Measurements from ENCODE around the gene SHROOM2.

SHROOM2 gene

GRCh38 chrX:9786798-9787635, 788 bp downstream of the SHROOM2 start:
- Histone ChIP-seq H3K36me3 (ENCODE audit: control insufficient read depth, insufficient read depth, low read length) (no peaks in the 10 kb centered on the region), H3K27ac (ENCODE audit: low read depth, low read length, severe bottlenecking) (no peak overlapping the region), H3K4me1 (ENCODE audit: control insufficient read depth, insufficient read depth, low read length, poor library complexity, severe bottlenecking) (peaks cover 20% of the 10 kb centered on the region), H3K4me3 (ENCODE audit: extremely low read depth, insufficient read depth, low read length, poor library complexity, severe bottlenecking) (peak overlapping the region; percentile 49), H3K9me3 (ENCODE audit: control insufficient read depth, low read length) (no peaks in the 10 kb centered on the region)
- whole genome bisulfite sequencing, 2 experiments (ENCODE audit: insufficient coverage in 2 of 2): 1 to 4% methylated on average over 4 to 16 of the region's 45 CpGs

GRCh38 chrX:9788911-9789310, 2.7 kb downstream of the SHROOM2 start:
- WGBS, 2 experiments (ENCODE audit: insufficient coverage in 2 of 2): no CpG with 5 or more reads among the region's 2 CpGs

GRCh38 chrX:9789555-9789954, 3.3 kb downstream of the SHROOM2 start:
- Histone ChIP-seq H3K36me3 (ENCODE audit: control insufficient read depth, insufficient read depth, low read length) (no peaks in the 10 kb centered on the region), H3K9me3 (ENCODE audit: control insufficient read depth, low read length) (no peaks in the 10 kb centered on the region), H3K4me1 (ENCODE audit: control insufficient read depth, insufficient read depth, low read length, poor library complexity, severe bottlenecking) (peaks cover 20% of the 10 kb centered on the region), H3K4me3 (ENCODE audit: extremely low read depth, insufficient read depth, low read length, poor library complexity, severe bottlenecking) (no peak overlapping the region), H3K27ac (ENCODE audit: low read depth, low read length, severe bottlenecking) (no peak overlapping the region)
- WGBS, 2 experiments (ENCODE audit: insufficient coverage in 2 of 2): 17% methylated on average over 1 of the region's 5 CpGs; no CpG with 5 or more reads in 1 of the 2 experiments

More at GRCh38 chrX:9788911-9789310, 2.7 kb downstream of the SHROOM2 start:
- H3K27ac ChIP-seq (ENCODE audit: low read depth, low read length, severe bottlenecking): no peak overlapping the region
- H3K4me1 ChIP-seq (ENCODE audit: control insufficient read depth, insufficient read depth, low read length, poor library complexity, severe bottlenecking): peaks cover 20% of the 10 kb centered on the region
- H3K36me3 ChIP-seq (ENCODE audit: control insufficient read depth, insufficient read depth, low read length): no peaks in the 10 kb centered on the region
- H3K4me3 ChIP-seq (ENCODE audit: extremely low read depth, insufficient read depth, low read length, poor library complexity, severe bottlenecking): no peak overlapping the region
- no peaks in the 10 kb centered on the region for H3K9me3 ChIP-seq (ENCODE audit: control insufficient read depth, low read length)

- 100% methylated on average over 1 of the region's 6 CpGs; no CpG with 5 or more reads in 1 of the 2 experiments for WGBS, 2 experiments (ENCODE audit: insufficient coverage in 2 of 2)
- Histone ChIP-seq H3K9me3 (ENCODE audit: control insufficient read depth, low read length) (no peaks in the 10 kb centered on the region), H3K27ac (ENCODE audit: low read depth, low read length, severe bottlenecking) (no peak overlapping the region), H3K36me3 (ENCODE audit: control insufficient read depth, insufficient read depth, low read length) (no peaks in the 10 kb centered on the region), H3K4me1 (ENCODE audit: control insufficient read depth, insufficient read depth, low read length, poor library complexity, severe bottlenecking) (peaks cover 20% of the 10 kb centered on the region), H3K4me3 (ENCODE audit: extremely low read depth, insufficient read depth, low read length, poor library complexity, severe bottlenecking) (no peak overlapping the region)
Observed at GRCh38 chrX:9790866-9791265, 4.6 kb downstream of the SHROOM2 start.

GRCh38 chrX:9794495-9794894, 8.3 kb downstream of the SHROOM2 start:
- Histone ChIP-seq H3K27ac (ENCODE audit: low read depth, low read length, severe bottlenecking) (no peak overlapping the region), H3K4me3 (ENCODE audit: extremely low read depth, insufficient read depth, low read length, poor library complexity, severe bottlenecking) (no peak overlapping the region), H3K9me3 (ENCODE audit: control insufficient read depth, low read length) (peaks cover 1% of the 10 kb centered on the region), H3K36me3 (ENCODE audit: control insufficient read depth, insufficient read depth, low read length) (no peaks in the 10 kb centered on the region), H3K4me1 (ENCODE audit: control insufficient read depth, insufficient read depth, low read length, poor library complexity, severe bottlenecking) (peaks cover 11% of the 10 kb centered on the region)
- WGBS, 2 experiments (ENCODE audit: insufficient coverage in 2 of 2): 87% methylated on average over 3 of the region's 7 CpGs; no CpG with 5 or more reads in 1 of the 2 experiments

GRCh38 chrX:9797384-9798360, 11.4 kb downstream of the SHROOM2 start:
- Histone ChIP-seq H3K4me3 (ENCODE audit: extremely low read depth, insufficient read depth, low read length, poor library complexity, severe bottlenecking) (no peak overlapping the region), H3K9me3 (ENCODE audit: control insufficient read depth, low read length) (peaks cover 6% of the 10 kb centered on the region), H3K4me1 (ENCODE audit: control insufficient read depth, insufficient read depth, low read length, poor library complexity, severe bottlenecking) (no peaks in the 10 kb centered on the region), H3K36me3 (ENCODE audit: control insufficient read depth, insufficient read depth, low read length) (no peaks in the 10 kb centered on the region), H3K27ac (ENCODE audit: low read depth, low read length, severe bottlenecking) (no peak overlapping the region)
- 27% methylated on average over 2 of the region's 11 CpGs; no CpG with 5 or more reads in 1 of the 2 experiments for WGBS, 2 experiments (ENCODE audit: insufficient coverage in 2 of 2)

GRCh38 chrX:9802737-9803136, 16.5 kb downstream of the SHROOM2 start:
- H3K27ac ChIP-seq (ENCODE audit: low read depth, low read length, severe bottlenecking): no peak overlapping the region
- H3K4me1 ChIP-seq (ENCODE audit: control insufficient read depth, insufficient read depth, low read length, poor library complexity, severe bottlenecking): no peaks in the 10 kb centered on the region
- no peak overlapping the region for H3K4me3 ChIP-seq (ENCODE audit: extremely low read depth, insufficient read depth, low read length, poor library complexity, severe bottlenecking)
- no peaks in the 10 kb centered on the region for H3K36me3 ChIP-seq (ENCODE audit: control insufficient read depth, insufficient read depth, low read length)
- WGBS, 2 experiments (ENCODE audit: insufficient coverage in 2 of 2): no CpG with 5 or more reads among the region's 4 CpGs
- peaks cover 6% of the 10 kb centered on the region for H3K9me3 ChIP-seq (ENCODE audit: control insufficient read depth, low read length)

- WGBS, 2 experiments (ENCODE audit: insufficient coverage in 2 of 2): 100% methylated on average over 2 to 3 of the region's 5 CpGs
- H3K36me3 ChIP-seq (ENCODE audit: control insufficient read depth, insufficient read depth, low read length): no peaks in the 10 kb centered on the region
- no peak overlapping the region for H3K4me3 ChIP-seq (ENCODE audit: extremely low read depth, insufficient read depth, low read length, poor library complexity, severe bottlenecking)
- no peak overlapping the region for H3K27ac ChIP-seq (ENCODE audit: low read depth, low read length, severe bottlenecking)
- H3K9me3 ChIP-seq (ENCODE audit: control insufficient read depth, low read length): peaks cover 5% of the 10 kb centered on the region
- no peaks in the 10 kb centered on the region for H3K4me1 ChIP-seq (ENCODE audit: control insufficient read depth, insufficient read depth, low read length, poor library complexity, severe bottlenecking)
Observed at GRCh38 chrX:9804444-9804843, 18.2 kb downstream of the SHROOM2 start.

- H3K36me3 ChIP-seq (ENCODE audit: control insufficient read depth, insufficient read depth, low read length): no peaks in the 10 kb centered on the region
- 100% methylated on average over 3 of the region's 7 CpGs; no CpG with 5 or more reads in 1 of the 2 experiments for WGBS, 2 experiments (ENCODE audit: insufficient coverage in 2 of 2)
- H3K4me3 ChIP-seq (ENCODE audit: extremely low read depth, insufficient read depth, low read length, poor library complexity, severe bottlenecking): no peak overlapping the region
- H3K9me3 ChIP-seq (ENCODE audit: control insufficient read depth, low read length): no peaks in the 10 kb centered on the region
- no peaks in the 10 kb centered on the region for H3K4me1 ChIP-seq (ENCODE audit: control insufficient read depth, insufficient read depth, low read length, poor library complexity, severe bottlenecking)
- H3K27ac ChIP-seq (ENCODE audit: low read depth, low read length, severe bottlenecking): no peak overlapping the region
Observed at GRCh38 chrX:9805956-9806355, 19.7 kb downstream of the SHROOM2 start.

- WGBS, 2 experiments (ENCODE audit: insufficient coverage in 2 of 2): 68 to 94% methylated on average over 3 to 6 of the region's 14 CpGs
- H3K4me1 ChIP-seq (ENCODE audit: control insufficient read depth, insufficient read depth, low read length, poor library complexity, severe bottlenecking): no peaks in the 10 kb centered on the region
- H3K4me3 ChIP-seq (ENCODE audit: extremely low read depth, insufficient read depth, low read length, poor library complexity, severe bottlenecking): no peak overlapping the region
- no peaks in the 10 kb centered on the region for H3K9me3 ChIP-seq (ENCODE audit: control insufficient read depth, low read length)
- H3K36me3 ChIP-seq (ENCODE audit: control insufficient read depth, insufficient read depth, low read length): no peaks in the 10 kb centered on the region
- no peak overlapping the region for H3K27ac ChIP-seq (ENCODE audit: low read depth, low read length, severe bottlenecking)
Observed at GRCh38 chrX:9807355-9808182, 21.3 kb downstream of the SHROOM2 start.
